Mucosa of stomach (tissue), 1 donor: ENCODE results near the gene ANKRD44.

Source experiments
- H3K27me3 ChIP-seq: one replicate; pipeline ENCODE4 v1.7.0; 2013; ENCODE audit warnings: mild to moderate bottlenecking, low read length; ENCODE audit not compliant: control insufficient read depth, insufficient read depth
- H3K36me3 ChIP-seq: one replicate; pipeline ENCODE4 v1.7.0; 2013; ENCODE audit warnings: low read length; ENCODE audit not compliant: control insufficient read depth, insufficient read depth
- H3K4me1 ChIP-seq: one replicate; pipeline ENCODE4 v1.7.0; 2013; ENCODE audit warnings: mild to moderate bottlenecking, low read length; ENCODE audit not compliant: control insufficient read depth, insufficient read depth
- H3K4me3 ChIP-seq: one replicate; pipeline ENCODE4 v1.7.0; 2013; ENCODE audit warnings: low read length
- H3K9ac ChIP-seq: one replicate; pipeline ENCODE4 v1.7.0; 2013; ENCODE audit warnings: mild to moderate bottlenecking, low read length, moderate library complexity
- H3K9me3 ChIP-seq: one replicate; pipeline ENCODE4 v1.7.0; 2013; ENCODE audit warnings: mild to moderate bottlenecking, low read length, moderate library complexity; ENCODE audit not compliant: control insufficient read depth
- donor health status: Pancreatic carcinoma.

The ANKRD44 gene

DNA sequence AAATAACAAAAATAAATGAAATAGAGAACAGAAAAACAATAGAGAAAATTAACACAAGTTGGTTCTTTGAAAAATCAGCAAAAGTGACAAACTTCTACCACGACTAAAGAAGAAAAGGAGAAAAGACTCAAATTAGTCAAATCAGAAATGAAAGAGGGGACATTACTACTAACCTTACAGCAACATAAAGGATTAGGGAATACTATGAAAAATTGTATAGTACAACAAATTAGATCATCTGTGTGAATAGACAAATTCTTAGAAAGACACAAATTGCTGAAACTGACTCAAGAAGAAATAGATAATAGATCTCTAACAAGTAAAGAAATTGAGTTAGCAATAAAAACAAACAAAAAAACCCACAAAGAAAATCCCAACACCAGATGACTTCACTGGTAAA, 335.6 kb downstream of the ANKRD44 start:
- Histone ChIP-seq H3K27me3 (no peaks in the 10 kb centered on the region), H3K9ac (no peak overlapping the region), H3K36me3 (no peaks in the 10 kb centered on the region), H3K9me3 (no peaks in the 10 kb centered on the region), H3K4me3 (no peak overlapping the region), H3K4me1 (no peaks in the 10 kb centered on the region)

- no peak overlapping the region for H3K4me3 ChIP-seq
- H3K27me3 ChIP-seq: no peaks in the 10 kb centered on the region
- H3K36me3 ChIP-seq: no peaks in the 10 kb centered on the region
- H3K4me1 ChIP-seq: peaks cover 6% of the 10 kb centered on the region
- H3K9ac ChIP-seq: no peak overlapping the region
- no peaks in the 10 kb centered on the region for H3K9me3 ChIP-seq
Observed at GRCh38 chr2:196971574-196972279, 338.9 kb downstream of the ANKRD44 start.

DNA sequence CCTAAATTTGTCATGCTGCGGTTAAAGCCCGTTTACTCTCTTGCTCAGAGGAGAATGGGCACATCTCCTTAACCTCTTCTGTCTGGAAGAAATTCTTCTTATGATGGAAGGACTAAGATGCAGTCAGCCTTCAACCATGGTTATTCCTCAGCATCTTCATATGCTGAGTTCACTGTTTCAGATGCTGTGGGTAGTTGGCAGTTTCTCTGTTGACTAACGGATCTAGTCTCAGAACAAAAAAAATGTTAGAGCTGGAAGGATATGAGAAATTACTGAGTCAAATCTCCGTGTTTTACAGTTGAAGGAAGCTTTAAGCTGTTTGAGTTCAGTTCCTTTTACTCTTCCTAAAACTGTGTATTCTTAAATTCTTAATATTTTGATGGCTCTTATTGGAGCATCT, 340.5 kb downstream of the ANKRD44 start:
- Histone ChIP-seq H3K36me3 (no peaks in the 10 kb centered on the region), H3K27me3 (no peaks in the 10 kb centered on the region), H3K9ac (no peak overlapping the region), H3K9me3 (no peaks in the 10 kb centered on the region), H3K4me3 (no peak overlapping the region), H3K4me1 (peaks cover 17% of the 10 kb centered on the region)

GRCh38 chr2:196968516-196968915, 342.1 kb downstream of the ANKRD44 start:
- no peaks in the 10 kb centered on the region for H3K36me3 ChIP-seq
- no peak overlapping the region for H3K4me3 ChIP-seq
- H3K9ac ChIP-seq: no peak overlapping the region
- no peaks in the 10 kb centered on the region for H3K27me3 ChIP-seq
- H3K9me3 ChIP-seq: no peaks in the 10 kb centered on the region
- H3K4me1 ChIP-seq: peaks cover 23% of the 10 kb centered on the region

DNA sequence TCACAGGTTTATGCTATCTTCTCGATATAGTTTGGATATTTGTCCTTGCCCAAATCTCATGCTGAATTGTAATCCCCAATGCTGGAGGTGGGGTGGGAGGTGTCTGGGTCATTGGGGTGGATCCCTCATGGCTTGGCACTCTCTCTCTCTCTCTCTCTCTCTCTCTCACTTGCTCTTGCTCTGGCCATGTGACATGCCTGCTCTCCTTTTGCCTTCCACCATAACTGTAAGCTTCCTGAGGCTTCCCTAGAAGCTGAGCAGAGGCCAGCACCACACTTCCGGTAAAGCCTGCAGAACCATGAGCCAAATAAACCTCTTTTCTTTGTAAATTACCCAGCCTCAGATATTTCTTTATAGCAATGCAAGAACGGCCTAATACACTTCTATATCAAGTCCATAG, 342.8 kb downstream of the ANKRD44 start:
- Histone ChIP-seq H3K36me3 (no peaks in the 10 kb centered on the region), H3K27me3 (no peaks in the 10 kb centered on the region), H3K9ac (no peak overlapping the region), H3K4me1 (peaks cover 23% of the 10 kb centered on the region), H3K9me3 (no peaks in the 10 kb centered on the region), H3K4me3 (no peak overlapping the region)

- peak overlapping the region; percentile 47 for H3K9ac ChIP-seq
- peak overlapping the region; percentile 27 for H3K4me3 ChIP-seq
- no peaks in the 10 kb centered on the region for H3K9me3 ChIP-seq
Observed at GRCh38 chr2:196967116-196967515, 343.5 kb downstream of the ANKRD44 start.

GRCh38 chr2:196966061-196966460, 344.5 kb downstream of the ANKRD44 start:
- H3K9me3 ChIP-seq: no peaks in the 10 kb centered on the region
- H3K4me1 ChIP-seq: peaks cover 23% of the 10 kb centered on the region
- no peak overlapping the region for H3K4me3 ChIP-seq
- H3K9ac ChIP-seq: peak overlapping the region; percentile 20
- H3K27me3 ChIP-seq: no peaks in the 10 kb centered on the region
- no peaks in the 10 kb centered on the region for H3K36me3 ChIP-seq

More at GRCh38 chr2:196967116-196967515, 343.5 kb downstream of the ANKRD44 start:
- Histone ChIP-seq H3K36me3 (no peaks in the 10 kb centered on the region), H3K4me1 (peaks cover 23% of the 10 kb centered on the region), H3K27me3 (no peaks in the 10 kb centered on the region)

GRCh38 chr2:196965651-196966050, 344.9 kb downstream of the ANKRD44 start:
- Histone ChIP-seq H3K36me3 (no peaks in the 10 kb centered on the region), H3K9ac (peak overlapping the region; percentile 20), H3K4me1 (peaks cover 23% of the 10 kb centered on the region), H3K27me3 (no peaks in the 10 kb centered on the region), H3K4me3 (no peak overlapping the region), H3K9me3 (no peaks in the 10 kb centered on the region)

- no peaks in the 10 kb centered on the region for H3K36me3 ChIP-seq
- no peak overlapping the region for H3K4me3 ChIP-seq
- no peaks in the 10 kb centered on the region for H3K27me3 ChIP-seq
- H3K9me3 ChIP-seq: no peaks in the 10 kb centered on the region
- H3K4me1 ChIP-seq: peaks cover 23% of the 10 kb centered on the region
- no peak overlapping the region for H3K9ac ChIP-seq
Observed at GRCh38 chr2:196963961-196964360, 346.6 kb downstream of the ANKRD44 start.

DNA sequence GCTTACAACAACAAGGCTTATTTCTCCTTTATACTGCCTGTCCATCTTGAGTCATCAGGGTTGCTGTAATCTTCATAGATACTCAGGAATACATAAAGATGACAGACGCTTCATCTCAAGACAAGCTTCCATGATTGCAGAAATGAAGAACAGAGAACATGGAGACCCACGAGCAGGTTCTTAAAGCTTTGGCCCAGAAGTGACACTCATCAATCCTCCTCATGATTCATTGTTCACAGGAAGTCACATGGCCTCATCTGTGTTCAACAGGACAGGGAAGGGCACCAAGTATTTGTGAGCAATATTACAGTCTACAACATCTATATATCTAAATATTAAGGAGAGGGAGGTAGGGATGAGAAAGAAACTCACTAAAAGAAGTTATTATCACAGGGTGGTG, 347.5 kb downstream of the ANKRD44 start:
- Histone ChIP-seq H3K27me3 (no peaks in the 10 kb centered on the region), H3K36me3 (no peaks in the 10 kb centered on the region), H3K4me1 (peaks cover 23% of the 10 kb centered on the region), H3K4me3 (no peak overlapping the region), H3K9me3 (no peaks in the 10 kb centered on the region), H3K9ac (no peak overlapping the region)

DNA sequence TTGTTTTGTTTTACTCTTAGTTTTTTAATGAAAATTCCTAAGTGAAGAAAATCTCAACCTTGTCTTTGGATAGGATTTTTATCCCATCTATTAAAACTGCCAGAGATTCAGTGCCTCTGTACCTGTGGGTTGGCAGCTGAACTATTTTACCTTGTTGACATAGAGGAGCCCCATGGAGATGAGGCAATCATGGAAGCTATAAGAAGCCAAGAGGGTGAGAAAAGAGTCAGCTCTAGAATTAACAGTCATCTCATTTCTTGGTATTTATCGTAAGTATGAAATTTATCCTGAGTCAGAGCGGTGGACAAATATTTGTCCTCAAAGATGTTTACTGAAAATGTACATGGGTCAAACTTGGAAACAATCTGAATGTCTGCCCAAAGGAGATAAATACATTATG, 348.3 kb downstream of the ANKRD44 start:
- Histone ChIP-seq H3K4me1 (peaks cover 23% of the 10 kb centered on the region), H3K27me3 (no peaks in the 10 kb centered on the region), H3K36me3 (no peaks in the 10 kb centered on the region), H3K4me3 (no peak overlapping the region), H3K9ac (no peak overlapping the region), H3K9me3 (no peaks in the 10 kb centered on the region)

GRCh38 chr2:196961889-196962288, 348.7 kb downstream of the ANKRD44 start:
- no peak overlapping the region for H3K4me3 ChIP-seq

More at GRCh38 chr2:196961889-196962288, 348.7 kb downstream of the ANKRD44 start:
- H3K27me3 ChIP-seq: no peaks in the 10 kb centered on the region
- H3K9me3 ChIP-seq: no peaks in the 10 kb centered on the region
- H3K4me1 ChIP-seq: peaks cover 19% of the 10 kb centered on the region
- H3K36me3 ChIP-seq: no peaks in the 10 kb centered on the region
- H3K9ac ChIP-seq: no peak overlapping the region
